Epidermal melanocyte (primary cell): ENCODE data around the gene KRT33B.
A peak's percentile ranks its signal among the peaks of the same experiment; 100 is the strongest.
"Not testable (repeated sequence)": the region's sequence is repeated elsewhere in the genome, so short reads cannot be mapped to it uniquely, and the experiment has no call there.

ENCODE experiments used
- DNase-seq: peaks from one replicate; pipeline ENCODE4 v3.0.0; 2011; ENCODE audit warnings: low spot score; ENCODE audit not compliant: insufficient read length

The KRT33B gene

GRCh38 chr17:41393826-41394225 lies 24.2 kb upstream of the KRT33B start:
- DNase-seq, result no peak

DNA sequence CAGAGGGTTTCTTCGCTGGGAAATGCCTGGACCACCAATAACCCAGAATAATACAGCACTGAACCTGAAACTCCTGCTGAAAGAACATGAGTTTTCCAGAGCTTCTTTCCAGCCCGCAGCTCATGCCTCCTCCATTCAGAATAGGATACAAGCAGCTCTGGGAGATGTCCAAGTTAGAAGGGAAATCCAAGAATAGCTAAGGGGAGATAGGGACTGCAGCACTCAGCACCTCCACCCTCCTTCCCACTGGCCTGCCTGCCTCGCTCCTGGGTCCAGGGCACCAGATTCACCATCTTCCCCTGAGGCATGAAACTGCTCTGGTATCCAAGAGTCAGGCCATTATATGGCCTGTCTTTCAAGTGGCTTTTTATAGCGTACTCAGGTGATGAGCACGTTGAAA lies 23.7 kb upstream of the KRT33B start:
- no peak for DNase-seq

GRCh38 chr17:41392278-41392677 lies 22.7 kb upstream of the KRT33B start:
- no peak for DNase-seq

DNA sequence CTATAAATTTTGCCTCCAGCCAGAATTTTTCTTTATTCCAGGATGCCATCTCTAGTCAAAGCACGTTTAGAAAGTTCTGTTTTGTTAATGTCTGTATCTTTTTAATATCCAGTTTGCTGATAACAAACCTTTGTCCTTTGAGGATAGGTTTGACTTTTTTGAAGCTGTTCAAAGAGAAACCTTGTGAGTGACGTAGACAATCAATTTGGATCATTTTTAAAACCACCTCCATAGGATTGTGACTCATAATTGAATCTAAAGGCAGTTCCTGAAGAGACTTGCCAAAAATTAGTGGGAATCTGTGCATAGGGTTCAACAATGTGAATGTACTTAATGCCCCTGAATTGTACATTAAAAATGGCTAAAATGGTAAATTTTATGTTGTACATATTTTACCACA lies 21.9 kb upstream of the KRT33B start:
- no peak for DNase-seq

- no peak for DNase-seq
Measured at GRCh38 chr17:41390411-41390938, 20.9 kb upstream of the KRT33B start.

- DNase-seq, result no peak
Measured at GRCh38 chr17:41387670-41388069, 18.1 kb upstream of the KRT33B start.

DNA sequence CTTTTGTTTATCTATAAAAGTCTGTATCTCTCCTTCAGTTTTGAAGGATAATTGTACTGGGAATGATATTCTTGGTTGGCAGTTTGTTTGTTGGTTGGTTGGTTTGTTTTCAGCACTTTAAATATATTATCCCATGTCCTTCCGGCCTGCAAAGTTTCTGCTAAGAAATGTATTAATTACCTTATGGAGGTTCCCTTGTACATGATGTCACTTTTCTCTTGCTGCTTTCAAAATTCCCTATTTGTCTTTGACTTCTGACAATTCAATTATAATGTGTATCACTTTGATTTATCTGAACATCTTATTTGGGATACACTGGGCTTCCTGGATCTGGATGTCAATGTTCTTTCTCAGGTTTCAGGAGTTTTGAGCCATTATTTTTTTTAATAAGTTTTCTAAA lies 16.6 kb upstream of the KRT33B start:
- no peak for DNase-seq

GRCh38 chr17:41383690-41384089 lies 14.1 kb upstream of the KRT33B start:
- DNase-seq, result no peak

- DNase-seq, result no peak
Measured at GRCh38 chr17:41382394-41382793, 12.8 kb upstream of the KRT33B start.

GRCh38 chr17:41381943-41382342 lies 12.3 kb upstream of the KRT33B start, which contains the start of gene KRT34:
TSS of gene KRT34 (minus strand) at chr17:41382306. CDS start at chr17:41382246, 60 bp downstream.
- DNase-seq, result not testable (repeated sequence)

- not testable (repeated sequence) for DNase-seq
Measured at GRCh38 chr17:41380091-41380490, 10.5 kb upstream of the KRT33B start.

DNA sequence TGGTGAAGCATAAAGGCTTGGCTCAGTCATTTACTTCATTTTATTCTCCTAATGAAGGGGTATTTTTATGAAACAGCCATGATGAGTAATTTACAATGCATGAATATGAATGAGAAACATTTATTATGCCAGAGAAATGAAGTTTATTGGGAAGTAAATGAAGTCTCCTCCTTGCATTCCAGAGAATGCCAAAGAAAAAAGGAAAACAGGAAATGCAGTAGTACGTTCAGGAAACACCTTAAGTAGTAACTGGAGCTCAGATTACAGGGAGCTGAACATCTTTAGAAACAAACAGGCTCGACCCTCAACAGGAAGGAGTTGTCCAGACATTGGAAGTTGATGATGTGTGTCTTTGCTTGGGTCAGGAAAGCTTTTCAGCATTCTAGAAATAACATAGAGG lies 7.9 kb upstream of the KRT33B start:
- no peak for DNase-seq

DNA sequence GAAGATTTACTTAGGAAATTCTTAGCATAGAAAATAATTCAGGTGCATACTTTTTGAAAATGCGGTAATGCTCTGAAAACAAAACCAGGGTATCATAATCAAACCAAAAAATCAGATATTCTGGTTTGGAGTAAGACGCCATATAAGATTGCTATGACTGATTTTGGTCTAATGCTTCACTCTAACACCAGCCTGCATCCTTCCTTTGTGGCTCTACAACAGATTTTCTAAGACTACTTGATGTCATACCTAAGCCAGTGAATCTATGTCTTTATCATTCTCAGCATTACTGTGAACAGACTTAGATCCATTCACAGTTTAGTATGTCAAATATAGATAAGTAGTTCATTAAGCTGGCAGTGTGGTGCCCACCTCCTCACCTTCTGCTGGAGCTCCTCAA lies 590 bp downstream of the KRT33B start:
- no peak for DNase-seq

- peak; percentile 35 for DNase-seq
Measured at GRCh38 chr17:41367426-41368075, 2.1 kb downstream of the KRT33B start.

DNA sequence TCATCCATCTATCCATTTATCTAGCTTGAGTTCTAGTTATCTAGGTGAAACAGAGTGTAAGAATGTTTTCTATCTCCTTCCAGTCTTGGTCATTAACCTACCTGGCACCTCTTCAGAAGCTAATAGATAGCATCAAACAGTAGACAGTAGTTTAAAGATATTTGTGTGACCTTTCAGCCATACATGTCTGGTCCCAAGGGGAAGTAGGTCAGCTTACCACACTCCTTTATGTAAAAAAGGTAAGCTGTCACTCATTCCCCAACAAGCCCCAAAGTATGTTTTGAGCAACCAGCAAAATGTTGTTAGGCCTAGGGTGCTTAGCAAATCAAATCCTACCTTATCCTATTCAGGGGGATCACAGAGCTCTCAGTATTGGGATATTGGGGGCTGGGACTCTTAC lies 3.5 kb downstream of the KRT33B start:
- no peak for DNase-seq

DNA sequence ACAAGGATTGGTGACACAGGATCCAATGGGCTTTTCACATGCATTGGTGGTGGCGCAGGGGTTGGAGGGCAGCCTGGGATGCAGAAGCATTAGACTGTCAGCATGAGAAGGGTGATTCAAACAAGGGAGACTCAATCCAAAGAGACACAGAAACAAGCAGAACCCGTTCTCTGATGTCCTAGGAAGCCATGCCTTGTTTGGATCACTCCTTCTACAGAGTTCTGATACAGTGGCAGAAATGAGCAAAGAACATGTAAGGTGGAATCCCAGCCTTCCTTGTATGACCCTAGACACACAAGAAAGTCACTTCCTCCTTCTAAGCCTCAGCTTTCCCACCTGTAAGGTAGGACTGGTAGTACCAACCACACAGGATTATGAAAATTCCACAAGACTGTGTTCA lies 5.7 kb downstream of the KRT33B start:
- DNase-seq, result no peak

DNA sequence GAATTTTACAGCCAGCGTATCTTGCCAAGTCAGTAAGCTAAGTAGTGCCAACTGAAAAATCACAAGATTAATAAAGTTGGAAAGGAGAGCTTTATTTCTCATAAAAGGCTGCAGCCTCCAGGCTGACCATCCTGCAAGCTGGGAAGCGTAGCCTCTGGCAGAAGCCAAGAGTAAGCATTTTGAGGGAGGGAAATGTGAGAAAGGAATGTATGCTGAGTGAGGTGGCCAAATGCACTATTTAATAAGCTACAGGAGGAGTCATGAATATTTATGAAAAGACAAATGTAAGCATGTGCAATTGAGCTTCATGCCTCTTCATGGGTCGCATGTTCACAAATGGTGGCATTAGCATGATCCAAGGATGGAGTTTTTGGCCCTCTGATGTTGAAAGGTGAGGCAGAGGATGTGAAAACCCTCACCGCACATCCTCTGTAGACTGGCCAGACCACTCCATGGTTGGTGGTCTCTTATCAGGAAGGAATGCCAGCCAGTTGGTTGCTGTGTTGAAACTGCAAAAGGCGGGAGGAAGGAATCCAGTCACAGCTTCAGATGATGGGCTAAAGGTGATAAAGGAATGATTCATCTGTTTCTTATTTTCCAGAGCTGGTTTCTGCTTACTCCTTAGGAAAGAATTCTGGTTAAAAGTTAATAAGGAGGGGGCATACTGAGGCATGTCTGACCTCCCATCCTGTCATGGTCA lies 9.2 kb downstream of the KRT33B start:
- DNase-seq, result no peak

DNA sequence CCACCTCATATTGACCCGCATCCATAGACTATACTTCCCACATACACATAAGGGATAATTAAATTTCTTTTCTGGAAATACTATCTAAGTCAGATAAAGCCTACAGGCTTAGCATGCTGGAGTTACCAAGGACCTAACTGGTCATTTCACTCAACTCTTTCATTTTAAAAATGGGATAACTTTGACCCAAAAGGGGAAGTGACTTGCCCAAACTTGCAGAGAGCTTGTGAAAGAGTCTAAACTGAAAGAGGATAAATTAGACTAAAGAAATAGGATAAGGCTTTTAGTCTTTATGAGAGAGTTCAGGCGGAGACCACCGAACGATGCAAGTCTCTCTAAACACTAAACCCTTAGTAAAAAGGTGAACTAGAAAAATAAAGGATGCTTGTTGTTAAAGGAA lies 15.1 kb downstream of the KRT33B start:
- DNase-seq, result no peak

GRCh38 chr17:41352597-41353366 lies 16.8 kb downstream of the KRT33B start:
- DNase-seq, result no peak

GRCh38 chr17:41351177-41351576 lies 18.4 kb downstream of the KRT33B start:
- DNase-seq, result no peak

GRCh38 chr17:41350381-41350878 lies 19.2 kb downstream of the KRT33B start, which contains the start of gene KRT33A:
TSS of gene KRT33A (minus strand) at chr17:41350828. CDS start at chr17:41350767, 61 bp downstream.
- not testable (repeated sequence) for DNase-seq
